ENCODE measurements around the gene TMEM92. TPM values are rescaled to one million over a fixed set of nuclear protein-coding genes. Genes with fewer than 3 reads are reported as not detected.

TMEM92 gene
- total RNA-seq (under 1 TPM in 1 of 5 experiments, not detected in 4; 0.10 TPM), polyA plus RNA-seq (not detected), total RNA-seq (not detected)

DNA sequence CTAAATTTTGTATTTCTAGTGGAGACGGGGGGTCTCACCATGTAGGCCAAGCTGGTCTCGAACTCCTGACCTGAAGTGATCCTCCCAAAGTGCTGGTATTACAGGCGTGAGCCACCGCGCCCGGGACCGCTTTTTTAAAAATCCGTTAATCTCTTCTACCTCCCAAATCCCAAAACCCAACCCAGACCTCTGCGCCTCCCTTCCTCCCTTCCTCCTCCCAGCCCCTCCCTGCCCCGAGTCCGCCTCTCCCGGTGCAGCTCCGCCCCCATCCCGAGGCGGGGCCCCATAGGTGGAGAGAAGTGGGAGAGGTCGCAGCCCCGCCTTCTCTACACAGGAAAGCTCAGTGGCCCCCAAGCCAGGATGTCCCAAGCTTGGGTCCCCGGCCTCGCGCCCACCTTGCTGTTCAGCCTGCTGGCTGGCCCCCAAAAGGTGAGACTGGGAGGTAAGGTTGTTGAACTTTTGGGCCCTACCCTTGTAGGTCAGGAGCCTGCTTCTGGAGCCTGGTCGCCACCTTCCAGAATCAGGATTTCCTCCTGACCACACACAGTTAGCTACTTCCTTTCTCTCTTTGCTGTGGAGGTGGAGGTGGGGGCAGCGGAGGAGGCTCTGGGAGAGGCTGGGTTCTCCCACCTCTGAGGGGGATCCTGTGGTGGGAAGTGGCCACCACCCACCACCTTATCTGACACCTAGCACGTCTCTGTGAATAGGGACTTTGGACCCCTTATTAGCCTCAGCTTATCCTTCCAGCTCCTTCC is at the start of gene TMEM92:
TMEM92 (plus strand) TSS at position 325 of the 755 bp plus-strand sequence; CDS start at position 361, 36 bp downstream.
- H3K4me3 ChIP-seq (ENCODE audit: low read length), result no peak within 1 kb of the TSS
- Mint-ChIP-seq H3K4me1 (peaks cover 5 to 19% (median 7%) of the 10 kb centered on the region in 7 donors), H3K36me3 (no peaks in the 10 kb centered on the region), H3K27ac (no peak within 1 kb of the TSS), H3K27me3 (peaks cover 29 to 59% (median 48%) of the 10 kb centered on the region in 5 donors), H3K9me3 (no peaks in the 10 kb centered on the region), H3K4me3 (peak within 1 kb of the TSS in 6 of 10 donors; percentile 13 to 71 (median 36))
- no peaks in the 10 kb centered on the region for H3K9me3 ChIP-seq (ENCODE audit: control insufficient read depth in 2 of 3, low read length in 3 of 3)
- no peaks in the 10 kb centered on the region for H3K4me1 ChIP-seq (ENCODE audit: control insufficient read depth in 2 of 2, insufficient read depth in 2 of 2, low read length in 2 of 2)
- H3K36me3 ChIP-seq (ENCODE audit: control insufficient read depth in 2 of 3, insufficient read depth in 3 of 3, low read length in 3 of 3), result no peaks in the 10 kb centered on the region
- no peak for ATAC-seq
- peak in 1 of 9 donors; percentile 53 for DNase-seq
- H3K27me3 ChIP-seq (ENCODE audit: control insufficient read depth in 2 of 2, insufficient read depth in 2 of 2, low read length in 2 of 2), result peaks cover 0 to 3% of the 10 kb centered on the region in 2 donors
- intact Hi-C loops (cut with micrococcal nuclease), result loop anchor here in 1 of 2 donors (10.0 kb wide), 1 partner anchor 250 kb away; no protein-coding TSS in a partner anchor
- ChIA-PET POLR2A (interaction anchor here (1.3 kb wide), 1 partner anchor 62 kb away, joined by 6 read pairs; no protein-coding TSS in a partner anchor), CTCF (interaction anchor here (0.7 to 7.0 kb wide), 5 partner anchors 17 to 105 kb away, joined by 3 to 60 read pairs (median 3); partner anchors contain the start of gene COL1A1)
- H3K27ac ChIP-seq (ENCODE audit: low read depth, low read length), result no peak within 1 kb of the TSS

GRCh38 chr17:50225701-50226240 is 48.5 kb upstream of the TMEM92 start:
- intact Hi-C loops (cut with micrococcal nuclease), result no loop called here
- Mint-ChIP-seq H3K9me3 (peaks cover 0 to 41% (median 20%) of the 10 kb centered on the region in 11 donors), H3K4me3 (no peak overlapping the region), H3K27ac (no peak overlapping the region), H3K36me3 (peaks cover 0 to 12% (median 7%) of the 10 kb centered on the region in 5 donors), H3K4me1 (peaks cover 0 to 7% (median 4%) of the 10 kb centered on the region in 7 donors), H3K27me3 (peaks cover 0 to 19% (median 8%) of the 10 kb centered on the region in 5 donors)
- Histone ChIP-seq H3K4me1 (ENCODE audit: control insufficient read depth in 2 of 2, insufficient read depth in 2 of 2, low read length in 2 of 2) (no peaks in the 10 kb centered on the region), H3K27ac (ENCODE audit: low read depth, low read length) (no peak overlapping the region), H3K36me3 (ENCODE audit: control insufficient read depth in 2 of 3, insufficient read depth in 3 of 3, low read length in 3 of 3) (no peaks in the 10 kb centered on the region), H3K27me3 (ENCODE audit: control insufficient read depth in 2 of 2, insufficient read depth in 2 of 2, low read length in 2 of 2) (no peaks in the 10 kb centered on the region), H3K9me3 (ENCODE audit: control insufficient read depth in 2 of 3, low read length in 3 of 3) (peaks cover 0 to 7% (median 0%) of the 10 kb centered on the region in 3 experiments), H3K4me3 (ENCODE audit: low read length) (no peak overlapping the region)
- no peak for DNase-seq
- ATAC-seq, result no peak
- ChIA-PET CTCF (no interaction called here), POLR2A (no interaction called here)

DNA sequence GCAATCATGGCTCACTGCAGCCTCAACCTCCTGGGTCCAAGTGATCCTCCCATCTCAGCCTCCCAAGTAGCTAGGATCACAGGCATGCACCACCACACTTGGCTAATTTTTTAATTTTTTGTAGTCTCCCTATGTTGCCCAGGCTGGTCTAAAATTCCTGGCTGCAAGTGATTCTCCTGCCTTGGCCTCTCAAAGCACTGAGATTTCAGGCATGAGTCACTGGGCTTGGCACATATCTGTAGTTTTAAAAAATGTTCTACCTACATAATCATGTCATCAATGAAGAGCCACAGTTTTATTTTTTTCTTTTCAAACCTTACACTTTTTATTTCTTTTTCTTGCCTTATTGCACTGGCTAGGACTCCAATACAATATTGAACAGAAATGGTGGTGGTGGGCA is 39.7 kb upstream of the TMEM92 start:
- no peaks in the 10 kb centered on the region for H3K9me3 ChIP-seq (ENCODE audit: control insufficient read depth in 2 of 3, low read length in 3 of 3)
- no peaks in the 10 kb centered on the region for H3K27me3 ChIP-seq (ENCODE audit: control insufficient read depth in 2 of 2, insufficient read depth in 2 of 2, low read length in 2 of 2)
- H3K36me3 ChIP-seq (ENCODE audit: control insufficient read depth in 2 of 3, insufficient read depth in 3 of 3, low read length in 3 of 3), result no peaks in the 10 kb centered on the region
- no peak overlapping the region for H3K27ac ChIP-seq (ENCODE audit: low read depth, low read length)
- intact Hi-C loops (cut with micrococcal nuclease), result no loop called here
- ChIA-PET POLR2A (no interaction called here), CTCF (no interaction called here)
- H3K9me3 Mint-ChIP-seq, result peaks cover 0 to 30% (median 6%) of the 10 kb centered on the region in 11 donors
- peaks cover 0 to 5% (median 0%) of the 10 kb centered on the region in 5 donors for H3K36me3 Mint-ChIP-seq
- H3K27ac Mint-ChIP-seq, result no peak overlapping the region
- peaks cover 0 to 13% (median 4%) of the 10 kb centered on the region in 7 donors for H3K4me1 Mint-ChIP-seq
- no peak overlapping the region for H3K4me3 ChIP-seq (ENCODE audit: low read length)
- DNase-seq (no peak), ATAC-seq (no peak)
- H3K27me3 Mint-ChIP-seq, result peaks cover 14 to 58% (median 35%) of the 10 kb centered on the region in 5 donors
- H3K4me3 Mint-ChIP-seq, result no peak overlapping the region
- no peaks in the 10 kb centered on the region for H3K4me1 ChIP-seq (ENCODE audit: control insufficient read depth in 2 of 2, insufficient read depth in 2 of 2, low read length in 2 of 2)

GRCh38 chr17:50237901-50238300 is 36.4 kb upstream of the TMEM92 start:
- Histone ChIP-seq H3K4me1 (ENCODE audit: control insufficient read depth in 2 of 2, insufficient read depth in 2 of 2, low read length in 2 of 2) (no peaks in the 10 kb centered on the region), H3K36me3 (ENCODE audit: control insufficient read depth in 2 of 3, insufficient read depth in 3 of 3, low read length in 3 of 3) (no peaks in the 10 kb centered on the region), H3K27me3 (ENCODE audit: control insufficient read depth in 2 of 2, insufficient read depth in 2 of 2, low read length in 2 of 2) (no peaks in the 10 kb centered on the region), H3K27ac (ENCODE audit: low read depth, low read length) (no peak overlapping the region), H3K4me3 (ENCODE audit: low read length) (no peak overlapping the region), H3K9me3 (ENCODE audit: control insufficient read depth in 2 of 3, low read length in 3 of 3) (no peaks in the 10 kb centered on the region)
- ChIA-PET POLR2A (no interaction called here), CTCF (no interaction called here)
- DNase-seq, result no peak
- intact Hi-C loops (cut with micrococcal nuclease), result no loop called here
- H3K4me1 Mint-ChIP-seq, result peaks cover 0 to 10% (median 0%) of the 10 kb centered on the region in 7 donors
- H3K4me3 Mint-ChIP-seq, result no peak overlapping the region
- H3K27ac Mint-ChIP-seq, result no peak overlapping the region
- H3K27me3 Mint-ChIP-seq, result peaks cover 31 to 49% (median 47%) of the 10 kb centered on the region in 5 donors
- peaks cover 0 to 21% (median 2%) of the 10 kb centered on the region in 11 donors for H3K9me3 Mint-ChIP-seq
- H3K36me3 Mint-ChIP-seq, result no peaks in the 10 kb centered on the region
- ATAC-seq, result no peak

DNA sequence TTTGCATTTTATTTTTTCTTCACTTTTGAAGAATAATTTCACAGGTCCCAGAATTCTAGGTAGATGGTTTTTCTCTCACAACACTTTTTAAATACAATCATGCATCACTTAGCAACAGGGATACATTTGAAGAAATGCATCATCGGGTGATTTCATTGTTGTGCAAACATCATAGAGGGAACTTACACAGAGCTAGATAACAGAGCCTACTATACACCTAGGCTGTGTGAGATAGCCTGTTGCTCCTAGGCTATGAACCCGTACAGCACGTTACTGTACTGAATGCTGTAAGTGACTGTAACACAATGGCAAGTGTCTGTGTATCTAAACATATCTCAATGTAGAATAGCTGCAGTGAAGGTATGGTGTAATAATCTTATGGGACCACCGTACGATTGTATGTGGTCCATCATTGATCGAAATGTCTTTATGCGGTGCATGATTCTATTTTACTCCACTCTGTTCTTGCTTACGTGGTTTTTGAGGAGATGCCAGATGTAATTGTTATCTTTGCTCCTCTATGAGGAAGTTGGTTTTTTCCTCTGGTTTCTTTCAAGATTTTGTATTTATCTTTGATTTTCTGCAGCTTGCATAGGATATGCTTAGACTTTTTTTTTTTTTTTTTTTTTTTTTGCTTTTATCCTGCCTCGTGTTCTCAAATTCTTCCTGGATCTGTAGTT is 35.5 kb upstream of the TMEM92 start:
- no peak overlapping the region for H3K4me3 Mint-ChIP-seq
- H3K36me3 Mint-ChIP-seq, result no peaks in the 10 kb centered on the region
- Histone ChIP-seq H3K4me1 (ENCODE audit: control insufficient read depth in 2 of 2, insufficient read depth in 2 of 2, low read length in 2 of 2) (no peaks in the 10 kb centered on the region), H3K27ac (ENCODE audit: low read depth, low read length) (no peak overlapping the region), H3K36me3 (ENCODE audit: control insufficient read depth in 2 of 3, insufficient read depth in 3 of 3, low read length in 3 of 3) (no peaks in the 10 kb centered on the region), H3K4me3 (ENCODE audit: low read length) (no peak overlapping the region), H3K9me3 (ENCODE audit: control insufficient read depth in 2 of 3, low read length in 3 of 3) (no peaks in the 10 kb centered on the region), H3K27me3 (ENCODE audit: control insufficient read depth in 2 of 2, insufficient read depth in 2 of 2, low read length in 2 of 2) (no peaks in the 10 kb centered on the region)
- POLR2A ChIA-PET, result no interaction called here
- ATAC-seq (no peak), DNase-seq (no peak)
- H3K27ac Mint-ChIP-seq, result no peak overlapping the region
- CTCF ChIA-PET, result interaction anchor here (1.5 kb wide), 1 partner anchor 39 kb away, joined by 4 read pairs; no protein-coding TSS in a partner anchor
- H3K9me3 Mint-ChIP-seq, result peaks cover 0 to 15% (median 2%) of the 10 kb centered on the region in 11 donors
- H3K27me3 Mint-ChIP-seq, result peaks cover 26 to 54% (median 43%) of the 10 kb centered on the region in 5 donors
- intact Hi-C loops (cut with micrococcal nuclease), result no loop called here
- peaks cover 0 to 10% (median 0%) of the 10 kb centered on the region in 7 donors for H3K4me1 Mint-ChIP-seq

- Histone ChIP-seq H3K9me3 (ENCODE audit: control insufficient read depth in 2 of 3, low read length in 3 of 3) (no peaks in the 10 kb centered on the region), H3K27me3 (ENCODE audit: control insufficient read depth in 2 of 2, insufficient read depth in 2 of 2, low read length in 2 of 2) (no peaks in the 10 kb centered on the region), H3K27ac (ENCODE audit: low read depth, low read length) (no peak overlapping the region), H3K4me3 (ENCODE audit: low read length) (no peak overlapping the region), H3K4me1 (ENCODE audit: control insufficient read depth in 2 of 2, insufficient read depth in 2 of 2, low read length in 2 of 2) (no peaks in the 10 kb centered on the region), H3K36me3 (ENCODE audit: control insufficient read depth in 2 of 3, insufficient read depth in 3 of 3, low read length in 3 of 3) (no peaks in the 10 kb centered on the region)
- DNase-seq (no peak), ATAC-seq (no peak)
- Mint-ChIP-seq H3K4me3 (no peak overlapping the region), H3K4me1 (peaks cover 0 to 10% (median 0%) of the 10 kb centered on the region in 7 donors), H3K27ac (no peak overlapping the region), H3K36me3 (no peaks in the 10 kb centered on the region), H3K9me3 (peaks cover 0 to 7% (median 2%) of the 10 kb centered on the region in 11 donors), H3K27me3 (peaks cover 25 to 57% (median 40%) of the 10 kb centered on the region in 5 donors)
- ChIA-PET CTCF (interaction anchor here (1.5 kb wide), 1 partner anchor 40 kb away, joined by 4 read pairs; no protein-coding TSS in a partner anchor), POLR2A (no interaction called here)
- intact Hi-C loops (cut with micrococcal nuclease), result no loop called here
Measured at GRCh38 chr17:50239937-50240336, 34.3 kb upstream of the TMEM92 start.
